ENCODE measurements around the gene DDT. TPM values are rescaled to one million over a fixed set of nuclear protein-coding genes. Genes with fewer than 3 reads are reported as not detected.
"Not testable (repeated sequence)": the region's sequence is repeated elsewhere in the genome, so short reads cannot be mapped to it uniquely, and the experiment has no call there.

DDT gene
- total RNA-seq, 1 experiment from 2014 or later: 101 TPM

GRCh38 chr22:23922921-23923320 is 51.3 kb downstream of the DDT start:
- H3K9me3 Mint-ChIP-seq (ENCODE audit: low read depth, unreplicated experiment): peaks cover 4% of the 10 kb centered on the region
- no peaks in the 10 kb centered on the region for H3K27me3 Mint-ChIP-seq (ENCODE audit: unreplicated experiment)
- TF ChIP-seq CTCF (IDR thresholded peaks at IDR 0.05; ENCODE audit: unreplicated experiment): no peak
- no peak overlapping the region for H3K27ac Mint-ChIP-seq (ENCODE audit: unreplicated experiment)
- no peak for DNase-seq
- peaks cover 27% of the 10 kb centered on the region for H3K36me3 Mint-ChIP-seq (ENCODE audit: insufficient read depth, unreplicated experiment)
- intact Hi-C loops (cut with micrococcal nuclease; ENCODE audit: unreplicated experiment): no loop called here
- no TSS peak for BruUV-seq (replicated peaks)
- no peak overlapping the region for H3K4me3 Mint-ChIP-seq (ENCODE audit: low read depth, unreplicated experiment)
- CTCF ChIA-PET: no interaction called here
- no peaks in the 10 kb centered on the region for H3K4me1 Mint-ChIP-seq (ENCODE audit: low read depth, unreplicated experiment)

GRCh38 chr22:23921586-23922201 is 52.5 kb downstream of the DDT start:
- not testable (repeated sequence) for BruUV-seq (replicated peaks); H3K27ac Mint-ChIP-seq (ENCODE audit: unreplicated experiment)
- CTCF ChIA-PET: interaction anchor here (0.7 kb wide), 2 partner anchors 49 to 281 kb away, joined by 3 read pairs; no protein-coding TSS in a partner anchor

More at GRCh38 chr22:23921586-23922201, 52.5 kb downstream of the DDT start:
- H3K9me3 Mint-ChIP-seq (ENCODE audit: low read depth, unreplicated experiment); H3K27me3 Mint-ChIP-seq (ENCODE audit: unreplicated experiment); H3K4me1 Mint-ChIP-seq (ENCODE audit: low read depth, unreplicated experiment); intact Hi-C loops (cut with micrococcal nuclease; ENCODE audit: unreplicated experiment); H3K4me3 Mint-ChIP-seq (ENCODE audit: low read depth, unreplicated experiment): not testable (repeated sequence)
- peak; percentile 16 for DNase-seq
- peaks cover 16% of the 10 kb centered on the region for H3K36me3 Mint-ChIP-seq (ENCODE audit: insufficient read depth, unreplicated experiment)

Other genes with a start within 250 kb of the DDT start
- gene ZNF70, start 223.3 kb downstream of the DDT start, total RNA-seq (2022): 6.5 and 6.6 TPM in 2 replicates
- gene VPREB3, start 220.0 kb downstream of the DDT start, total RNA-seq (2022): 0.86 TPM in 1 of 2 replicates, not detected in the other
- gene C22orf15, start 211.5 kb downstream of the DDT start, total RNA-seq (2022): not detected in 2 replicates
- 155 and 181 TPM in 2 replicates for gene CHCHD10, start 206.5 kb downstream of the DDT start, total RNA-seq (2022)
- 2.0 and 3.4 TPM in 2 replicates for gene MMP11, start 201.6 kb downstream of the DDT start, total RNA-seq (2022)
- gene SMARCB1, start 187.5 kb downstream of the DDT start, total RNA-seq (2022): 88.2 and 88.8 TPM in 2 replicates
- 2.9 and 3.7 TPM in 2 replicates for gene DERL3, start 135.4 kb downstream of the DDT start, total RNA-seq (2022)
- 18.9 and 32.8 TPM in 2 replicates for gene SLC2A11, start 116.6 kb downstream of the DDT start, total RNA-seq (2022)
- 669 and 679 TPM in 2 replicates for gene MIF, start 80.1 kb downstream of the DDT start, total RNA-seq (2022)
- gene GSTT2B, start 13.2 kb downstream of the DDT start, total RNA-seq (2022): 3.6 and 5.4 TPM in 2 replicates
- 3.4 and 4.1 TPM in 2 replicates for gene DDTL, start 7.6 kb downstream of the DDT start, total RNA-seq (2022)
- gene GSTT2, start 5.7 kb upstream of the DDT start, total RNA-seq (2022): 0.64 and 0.85 TPM in 2 replicates
- not detected in 2 replicates for gene GSTT4, start 31.0 kb upstream of the DDT start, total RNA-seq (2022)
- 57.0 and 59.3 TPM in 2 replicates for gene CABIN1, start 36.9 kb upstream of the DDT start, total RNA-seq (2022)
- 2.5 and 3.1 TPM in 2 replicates for gene SUSD2, start 207.0 kb upstream of the DDT start, total RNA-seq (2022)